GM13977 (cell line): ENCODE data around the gene LDB1.
A peak's percentile ranks its signal among the peaks of the same experiment; 100 is the strongest.

Experiments
- DNase-seq: peaks from one replicate; pipeline ENCODE4 v3.0.0; 2012; ENCODE audit warnings: low spot score
- CTCF ChIP-seq: IDR thresholded peaks from 2 replicates; pipeline ENCODE4 v1.5.1; 2012; ENCODE audit warnings: mild to moderate bottlenecking, control low read depth; ENCODE audit not compliant: insufficient read depth; ENCODE audit errors: extremely low read depth, missing control alignments
- in situ Hi-C: fragments of 300-500 bp; cut with MboI; formaldehyde crosslinking; loops from one replicate; pipeline ENCODE4 v1.12.0; 2022; ENCODE audit warnings: low sequenced_read_pairs, low pct_unique_long_range_greater_than_20kb, mixed read lengths, inconsistent platforms; ENCODE audit not compliant: unreplicated experiment

LDB1 gene

GRCh38 chr10:102120142-102120990 lies at the start of gene LDB1:
Gene LDB1, minus strand, starts transcription at chr10:102120368. Its CDS starts 258 bp downstream, at chr10:102120110.
- in situ Hi-C loops, result no loop called here
- peak; percentile 92 for DNase-seq
- no peak for TF ChIP-seq CTCF

GRCh38 chr10:102167861-102168260 lies 47.7 kb upstream of the LDB1 start:
- in situ Hi-C loops, result no loop called here
- no peak for DNase-seq

GRCh38 chr10:102163342-102163989 lies 43.3 kb upstream of the LDB1 start:
- in situ Hi-C loops, result no loop called here
- TF ChIP-seq CTCF, result no peak
- DNase-seq, result no peak

More at GRCh38 chr10:102167861-102168260, 47.7 kb upstream of the LDB1 start:
- no peak for TF ChIP-seq CTCF

GRCh38 chr10:102159831-102160230 lies 39.7 kb upstream of the LDB1 start:
- no peak for TF ChIP-seq CTCF
- in situ Hi-C loops, result no loop called here
- no peak for DNase-seq

GRCh38 chr10:102159051-102159597 lies 39.0 kb upstream of the LDB1 start:
- in situ Hi-C loops, result no loop called here
- no peak for TF ChIP-seq CTCF
- no peak for DNase-seq

- TF ChIP-seq CTCF, result no peak
- DNase-seq, result no peak
- in situ Hi-C loops, result no loop called here
Measured at GRCh38 chr10:102157224-102157623, 37.1 kb upstream of the LDB1 start.
